GM23338 (cell line): ENCODE results near the gene TBC1D12.

Experiments
- POLR2AphosphoS5 ChIP-seq: IDR thresholded peaks from 2 replicates; pipeline ENCODE4 v1.6.1; 2016; ENCODE audit warnings: antibody characterized with exemption, low read depth
- TF ChIP-seq, protein P1 (sequence below): IDR thresholded peaks from one replicate; pipeline ENCODE4 v1.6.1; 2018; ENCODE audit warnings: antibody characterized with exemption; ENCODE audit not compliant: unreplicated experiment

DNA sequence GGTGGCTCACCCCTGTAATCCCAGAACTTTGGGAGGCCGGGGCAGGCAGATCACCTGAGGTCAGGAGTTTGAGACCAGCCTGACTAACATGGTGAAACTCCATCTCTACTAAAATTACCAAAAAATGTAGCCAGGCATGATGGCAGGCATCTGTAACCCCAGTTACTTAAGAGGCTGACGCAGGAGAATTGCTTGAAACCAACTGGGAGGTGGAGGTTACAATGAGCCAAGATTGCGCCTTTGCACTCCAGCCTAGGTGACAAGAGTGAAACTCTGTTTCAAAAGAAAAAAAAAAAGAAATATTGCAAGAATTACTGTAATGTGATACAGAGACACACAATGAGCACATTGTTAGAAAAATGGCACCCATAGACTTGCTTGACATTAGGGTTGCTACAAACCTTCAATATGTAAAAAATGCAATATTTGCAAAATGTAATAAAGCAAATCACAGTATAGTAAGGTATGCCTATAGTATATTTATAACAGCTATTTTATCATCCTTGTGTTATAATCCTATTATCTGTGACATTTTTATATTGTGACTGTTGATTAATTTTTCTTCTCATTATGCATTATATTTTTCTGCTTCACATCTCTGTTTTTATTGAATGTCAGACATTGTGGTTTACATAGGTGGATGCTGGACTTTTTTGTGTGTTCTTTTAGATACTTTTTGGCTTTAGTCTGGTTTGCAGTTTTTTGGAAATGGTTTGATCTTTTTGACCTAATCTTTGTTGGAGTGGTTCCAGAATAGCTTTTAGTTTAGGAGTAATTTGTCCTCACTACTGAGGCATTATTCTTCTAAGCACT lies 87.8 kb downstream of the TBC1D12 start:
- TF ChIP-seq, protein P1, sequence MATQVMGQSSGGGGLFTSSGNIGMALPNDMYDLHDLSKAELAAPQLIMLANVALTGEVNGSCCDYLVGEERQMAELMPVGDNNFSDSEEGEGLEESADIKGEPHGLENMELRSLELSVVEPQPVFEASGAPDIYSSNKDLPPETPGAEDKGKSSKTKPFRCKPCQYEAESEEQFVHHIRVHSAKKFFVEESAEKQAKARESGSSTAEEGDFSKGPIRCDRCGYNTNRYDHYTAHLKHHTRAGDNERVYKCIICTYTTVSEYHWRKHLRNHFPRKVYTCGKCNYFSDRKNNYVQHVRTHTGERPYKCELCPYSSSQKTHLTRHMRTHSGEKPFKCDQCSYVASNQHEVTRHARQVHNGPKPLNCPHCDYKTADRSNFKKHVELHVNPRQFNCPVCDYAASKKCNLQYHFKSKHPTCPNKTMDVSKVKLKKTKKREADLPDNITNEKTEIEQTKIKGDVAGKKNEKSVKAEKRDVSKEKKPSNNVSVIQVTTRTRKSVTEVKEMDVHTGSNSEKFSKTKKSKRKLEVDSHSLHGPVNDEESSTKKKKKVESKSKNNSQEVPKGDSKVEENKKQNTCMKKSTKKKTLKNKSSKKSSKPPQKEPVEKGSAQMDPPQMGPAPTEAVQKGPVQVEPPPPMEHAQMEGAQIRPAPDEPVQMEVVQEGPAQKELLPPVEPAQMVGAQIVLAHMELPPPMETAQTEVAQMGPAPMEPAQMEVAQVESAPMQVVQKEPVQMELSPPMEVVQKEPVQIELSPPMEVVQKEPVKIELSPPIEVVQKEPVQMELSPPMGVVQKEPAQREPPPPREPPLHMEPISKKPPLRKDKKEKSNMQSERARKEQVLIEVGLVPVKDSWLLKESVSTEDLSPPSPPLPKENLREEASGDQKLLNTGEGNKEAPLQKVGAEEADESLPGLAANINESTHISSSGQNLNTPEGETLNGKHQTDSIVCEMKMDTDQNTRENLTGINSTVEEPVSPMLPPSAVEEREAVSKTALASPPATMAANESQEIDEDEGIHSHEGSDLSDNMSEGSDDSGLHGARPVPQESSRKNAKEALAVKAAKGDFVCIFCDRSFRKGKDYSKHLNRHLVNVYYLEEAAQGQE = no peak
- TF ChIP-seq POLR2AphosphoS5 = no peak
